Esophagus squamous epithelium (tissue), 5 donors: ENCODE measurements around the gene STARD3. TPM values are rescaled to one million over a fixed set of nuclear protein-coding genes. Genes with fewer than 3 reads are reported as not detected.
"Not testable (repeated sequence)": the region's sequence is repeated elsewhere in the genome, so short reads cannot be mapped to it uniquely, and the experiment has no call there.

ENCODE experiments used
- DNase-seq: peaks from one replicate; lab custom pipeline; 2025; lab: John Stamatoyannopoulos, UW
- H3K27ac ChIP-seq, 4 donors: fragments of 200-600 bp; sonication (generic); one replicate each; pipeline ENCODE4 v1.5.1; 2016 to 2019; ENCODE audit warnings: mild to moderate bottlenecking in 1 of 4
- H3K27me3 ChIP-seq, 4 donors: fragments of 200-600 bp; sonication (generic); 1 replicate in 3 of 4; 2 replicates in 1 of 4; pipeline versions ENCODE4 v1.5.1 to v1.6.0; 2017 to 2021; ENCODE audit warnings: antibody characterized with exemption in 1 of 4
- H3K36me3 ChIP-seq, 3 donors: fragments of 200-600 bp; sonication (generic); one replicate each; pipeline ENCODE4 v1.5.1; 2016 to 2019
- H3K4me1 ChIP-seq, 3 donors: fragments of 200-600 bp; sonication (generic); one replicate each; pipeline ENCODE4 v1.5.1; 2017 to 2019
- H3K4me3 ChIP-seq, 4 donors: fragments of 200-600 bp; sonication (generic); 1 replicate in 3 of 4; 2 replicates in 1 of 4; pipeline ENCODE4 v1.5.1; 2016 to 2019; ENCODE audit warnings: mild to moderate bottlenecking in 2 of 4, moderate library complexity in 1 of 4
- H3K9me3 ChIP-seq, 3 donors: fragments of 200-600 bp; sonication (generic); one replicate each; pipeline ENCODE4 v1.5.1; 2016 to 2019
- POLR2A ChIP-seq, 4 donors: fragments of 450-650 bp; IDR thresholded peaks; one replicate each; pipeline ENCODE4 v1.6.1; 2017; ENCODE audit warnings: antibody characterized with exemption in 4 of 4, mild to moderate bottlenecking in 4 of 4, moderate library complexity in 3 of 4
- WGBS, 2 donors: methylation state at CpG; one replicate each; pipeline ENCODE4 v1.1.5; 2018; 5-methylcytosine and 5-hydroxymethylcytosine counted together
- intact Hi-C: fragments of 100-400 bp; cut with DNase I; formaldehyde crosslinking; loops from one replicate; pipeline ENCODE4 v1.15.0; 2022
- total RNA-seq, 4 donors: library from RNA; depleted of rRNA; stranded (reverse); fragments of >200 nt; gene quantifications; one replicate each; pipeline ENCODE4 v1.1.0, GENCODE V29; 2016
- TF ChIP-seq, protein P1 (sequence below), 6 experiments: fragments of 450-650 bp in 4 of 6; fragments of 200-600 bp in 2 of 6; sonication (generic) in 2 of 6; IDR thresholded peaks; one replicate each; pipeline ENCODE4 v1.5.1; 2016 to 2019; ENCODE audit warnings: antibody characterized with exemption in 6 of 6, mild to moderate bottlenecking in 4 of 6, moderate library complexity in 4 of 6
- donor health status: DM: yes; HTN: yes; CAD: no.

Gene STARD3
- 10 to 100 TPM; 27.3 to 46.7 (median 33.4) TPM for total RNA-seq

DNA sequence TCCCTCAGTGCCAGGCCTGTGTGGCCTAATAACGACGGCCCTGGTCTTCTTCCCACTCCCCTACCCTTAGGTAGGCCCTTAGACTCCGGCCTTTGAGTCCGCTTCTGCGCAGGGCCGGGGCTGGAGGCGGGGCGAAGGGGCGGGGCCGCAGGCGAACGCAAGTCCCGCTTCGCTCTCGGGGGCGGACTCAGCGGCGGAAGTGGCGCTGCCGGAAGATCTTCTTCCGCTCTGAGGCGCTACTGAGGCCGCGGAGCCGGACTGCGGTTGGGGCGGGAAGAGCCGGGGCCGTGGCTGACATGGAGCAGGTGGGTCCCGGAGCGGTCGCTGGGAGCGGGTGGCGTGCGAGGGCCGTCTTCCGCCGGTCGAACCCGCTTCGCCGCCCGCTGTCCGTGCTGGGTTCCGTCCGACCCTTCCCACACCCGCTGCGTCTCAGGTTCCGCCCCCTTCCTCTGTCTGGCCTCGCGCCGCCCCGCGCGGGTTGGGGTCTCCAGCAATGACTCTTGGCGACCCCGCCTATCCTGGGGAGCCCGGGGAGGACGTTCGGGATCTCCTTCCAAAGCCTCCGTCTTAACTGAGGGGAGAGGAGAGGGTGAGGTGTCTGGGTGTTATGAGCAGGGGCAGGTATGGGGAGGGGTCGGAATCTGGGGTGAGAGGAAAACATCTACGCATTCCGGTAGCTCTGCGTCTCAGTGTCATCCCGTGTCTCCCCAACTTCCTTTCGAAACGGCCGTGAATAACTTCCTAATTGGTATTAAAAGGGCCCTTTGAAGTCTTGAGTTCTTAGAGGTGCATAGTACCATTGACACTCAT lies at the start of gene STARD3:
Gene STARD3, plus strand, starts transcription at position 218 of the 810 bp plus-strand sequence. CDS start 16,388 bp downstream, outside the sequence.
- H3K4me1 ChIP-seq = peaks cover 32 to 79% (median 42%) of the 10 kb centered on the region in 3 donors
- DNase-seq = peak; percentile 33
- H3K36me3 ChIP-seq = peaks cover 0 to 17% (median 0%) of the 10 kb centered on the region in 3 donors
- intact Hi-C loops = no loop called here
- peak within 1 kb of the TSS; percentile 88 to 96 (median 94) for H3K27ac ChIP-seq
- no peaks in the 10 kb centered on the region for H3K9me3 ChIP-seq
- WGBS, 2 donors = 0 to 1% methylated on average over 8 to 26 of the region's 69 CpGs
- peaks cover 0 to 2% (median 0%) of the 10 kb centered on the region in 4 donors for H3K27me3 ChIP-seq
- peak within 1 kb of the TSS; percentile 76 to 93 (median 82) for H3K4me3 ChIP-seq
- TF ChIP-seq POLR2A (IDR thresholded peaks at IDR 0.05) = peak in 2 of 4 donors; percentile 58 to 68
- TF ChIP-seq, protein P1, sequence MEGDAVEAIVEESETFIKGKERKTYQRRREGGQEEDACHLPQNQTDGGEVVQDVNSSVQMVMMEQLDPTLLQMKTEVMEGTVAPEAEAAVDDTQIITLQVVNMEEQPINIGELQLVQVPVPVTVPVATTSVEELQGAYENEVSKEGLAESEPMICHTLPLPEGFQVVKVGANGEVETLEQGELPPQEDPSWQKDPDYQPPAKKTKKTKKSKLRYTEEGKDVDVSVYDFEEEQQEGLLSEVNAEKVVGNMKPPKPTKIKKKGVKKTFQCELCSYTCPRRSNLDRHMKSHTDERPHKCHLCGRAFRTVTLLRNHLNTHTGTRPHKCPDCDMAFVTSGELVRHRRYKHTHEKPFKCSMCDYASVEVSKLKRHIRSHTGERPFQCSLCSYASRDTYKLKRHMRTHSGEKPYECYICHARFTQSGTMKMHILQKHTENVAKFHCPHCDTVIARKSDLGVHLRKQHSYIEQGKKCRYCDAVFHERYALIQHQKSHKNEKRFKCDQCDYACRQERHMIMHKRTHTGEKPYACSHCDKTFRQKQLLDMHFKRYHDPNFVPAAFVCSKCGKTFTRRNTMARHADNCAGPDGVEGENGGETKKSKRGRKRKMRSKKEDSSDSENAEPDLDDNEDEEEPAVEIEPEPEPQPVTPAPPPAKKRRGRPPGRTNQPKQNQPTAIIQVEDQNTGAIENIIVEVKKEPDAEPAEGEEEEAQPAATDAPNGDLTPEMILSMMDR (IDR thresholded peaks at IDR 0.05) = peak in 2 of 6 experiments; percentile 20 to 38

DNA sequence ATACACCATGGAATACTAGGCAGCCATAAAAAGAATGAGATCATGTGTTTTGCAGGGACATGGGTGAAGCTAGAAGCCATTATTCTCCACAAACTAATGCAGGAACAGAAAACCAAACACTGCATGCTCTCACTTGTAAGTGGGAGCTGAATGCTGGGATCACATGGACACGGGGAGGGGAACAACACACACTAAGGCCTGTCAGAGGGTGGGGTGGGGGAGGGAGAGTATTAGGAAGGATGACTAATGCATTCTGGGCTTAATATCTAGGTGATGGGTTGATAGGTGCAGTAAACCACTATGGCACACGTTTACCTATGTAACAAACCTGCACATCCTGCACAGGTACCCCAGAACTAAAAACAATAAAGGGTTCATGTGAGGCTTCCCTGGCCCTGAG lies 46.8 kb upstream of the STARD3 start:
- intact Hi-C loops, H3K27ac ChIP-seq, H3K4me3 ChIP-seq, H3K9me3 ChIP-seq, H3K36me3 ChIP-seq, DNase-seq, H3K4me1 ChIP-seq: not testable (repeated sequence)
- WGBS, 2 donors = 56 to 57% methylated on average over 2 of the region's 2 CpGs
- peaks cover 0 to 50% (median 0%) of the 10 kb centered on the region in 4 donors for H3K27me3 ChIP-seq

DNA sequence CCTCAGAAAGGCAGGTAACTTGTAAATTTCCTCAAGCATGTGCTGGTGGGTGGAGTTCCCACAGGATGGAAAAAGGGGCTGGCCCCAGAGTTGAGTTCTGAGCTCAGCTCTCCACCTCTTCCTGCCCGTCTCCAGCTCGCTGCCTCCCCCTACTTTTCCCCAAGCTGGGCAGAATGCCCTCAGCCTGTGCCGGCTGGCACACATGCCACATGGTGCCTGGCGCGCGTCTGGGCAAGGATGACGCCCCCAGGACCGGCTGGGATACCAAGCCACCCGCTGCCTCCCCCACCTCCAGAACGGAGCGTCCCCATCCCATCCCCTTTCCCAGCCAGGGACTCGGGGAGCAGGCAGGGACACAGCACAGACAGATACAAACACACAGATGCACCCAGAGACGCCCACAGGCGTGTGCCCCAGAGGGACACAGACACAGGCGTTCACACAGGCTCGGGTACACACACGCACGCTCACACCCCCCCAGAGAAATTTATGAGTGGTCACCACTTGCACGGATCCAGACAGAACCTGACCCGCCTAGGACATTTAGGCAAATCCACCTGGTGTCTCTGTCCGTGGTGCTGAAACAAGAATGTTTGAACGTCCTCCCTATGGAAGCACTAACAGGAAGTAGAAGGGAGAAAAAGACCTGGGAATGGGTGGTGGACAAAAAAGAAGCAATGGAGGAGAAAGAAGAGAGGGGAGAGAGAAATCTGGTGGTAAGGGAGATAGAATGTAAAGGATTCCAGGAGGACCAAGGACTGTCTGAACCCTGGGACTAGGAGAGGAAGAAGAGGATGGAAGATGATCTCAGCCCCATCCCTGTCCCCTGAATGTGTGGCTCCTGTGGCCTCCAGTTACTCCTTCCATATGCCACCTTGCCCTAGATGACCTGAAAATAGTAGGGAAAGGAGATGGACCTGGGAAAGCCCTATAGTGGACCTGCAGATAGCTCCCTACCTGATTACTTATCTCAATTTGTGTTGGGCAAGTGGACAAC lies 44.7 kb upstream of the STARD3 start:
- H3K9me3 ChIP-seq = no peaks in the 10 kb centered on the region
- DNase-seq = no peak
- peaks cover 0 to 8% (median 0%) of the 10 kb centered on the region in 3 donors for H3K4me1 ChIP-seq
- no peaks in the 10 kb centered on the region for H3K36me3 ChIP-seq
- intact Hi-C loops = no loop called here
- H3K27me3 ChIP-seq = peaks cover 9 to 70% (median 17%) of the 10 kb centered on the region in 4 donors
- WGBS, 2 donors = 3% methylated on average over 7 to 11 of the region's 22 CpGs
- H3K4me3 ChIP-seq = no peak overlapping the region
- TF ChIP-seq, protein P1 (IDR thresholded peaks at IDR 0.05) = no peak
- TF ChIP-seq POLR2A (IDR thresholded peaks at IDR 0.05) = no peak
- no peak overlapping the region for H3K27ac ChIP-seq

DNA sequence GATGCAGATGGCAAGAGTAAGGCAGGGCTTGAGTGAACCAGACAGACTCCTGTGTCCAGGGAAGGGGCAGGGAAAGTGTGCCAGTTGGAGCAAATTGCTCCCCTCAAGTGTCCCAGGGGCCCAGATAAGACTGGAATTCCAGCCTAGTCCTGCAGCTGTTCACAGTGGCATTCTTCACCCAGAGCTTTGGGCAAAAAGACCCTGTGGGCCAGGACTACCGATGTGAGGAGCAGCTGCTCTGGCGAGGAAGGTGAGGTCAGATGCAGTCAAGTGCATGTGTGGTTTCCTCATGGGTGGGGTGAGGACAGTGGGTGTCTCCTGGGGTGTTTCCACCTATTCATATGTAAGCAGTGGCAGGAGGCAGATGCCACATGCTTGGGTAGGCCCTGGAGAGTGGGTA lies 43.6 kb upstream of the STARD3 start:
- no peak for DNase-seq
- H3K27me3 ChIP-seq = peaks cover 20 to 73% (median 27%) of the 10 kb centered on the region in 4 donors

DNA sequence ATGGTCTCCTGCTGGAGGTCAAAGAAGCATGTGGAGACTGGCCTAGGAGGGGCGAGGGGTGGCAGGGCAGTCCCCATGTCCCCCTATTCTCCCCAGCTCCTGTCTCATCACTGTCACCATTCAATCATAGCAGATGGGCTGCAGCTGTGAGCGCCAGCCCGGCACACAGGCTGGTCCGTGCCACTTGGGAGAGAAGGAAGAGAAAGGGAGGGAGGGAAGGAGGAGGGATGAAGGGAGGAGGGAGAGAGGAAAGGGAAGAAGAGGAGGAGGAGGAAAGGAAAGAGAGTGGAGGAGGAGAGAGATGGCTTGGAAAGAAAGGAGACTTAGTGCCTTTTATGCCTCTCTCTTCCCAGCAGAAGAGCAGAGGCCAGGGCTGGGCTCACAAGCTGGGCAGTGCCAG lies 41.6 kb upstream of the STARD3 start:
- no peak for TF ChIP-seq POLR2A (IDR thresholded peaks at IDR 0.05)
- TF ChIP-seq, protein P1 (IDR thresholded peaks at IDR 0.05) = no peak
- 26% methylated on average over 4 of the region's 4 CpGs for WGBS, 2 donors

More for the DNA sequence above, 43.6 kb upstream of the STARD3 start:
- intact Hi-C loops = no loop called here
- WGBS, 2 donors = 76 to 77% methylated on average over 2 of the region's 2 CpGs
- Histone ChIP-seq H3K4me1 (peaks cover 0 to 18% (median under 1%) of the 10 kb centered on the region in 3 donors), H3K9me3 (no peaks in the 10 kb centered on the region), H3K36me3 (no peaks in the 10 kb centered on the region), H3K27ac (no peak overlapping the region), H3K4me3 (no peak overlapping the region)
- TF ChIP-seq, protein P1 (IDR thresholded peaks at IDR 0.05) = no peak
- TF ChIP-seq POLR2A (IDR thresholded peaks at IDR 0.05) = no peak

More for the DNA sequence above, 41.6 kb upstream of the STARD3 start:
- H3K4me3 ChIP-seq = no peak overlapping the region
- no peaks in the 10 kb centered on the region for H3K9me3 ChIP-seq
- H3K27me3 ChIP-seq = peaks cover 39 to 92% (median 46%) of the 10 kb centered on the region in 4 donors
- no peak for DNase-seq
- no peak overlapping the region for H3K27ac ChIP-seq
- H3K4me1 ChIP-seq = peaks cover 13 to 36% (median 15%) of the 10 kb centered on the region in 3 donors
- intact Hi-C loops = no loop called here
- no peaks in the 10 kb centered on the region for H3K36me3 ChIP-seq
